ENCODE results near the gene ACTL8. TPM values are rescaled to one million over a fixed set of nuclear protein-coding genes. Genes with fewer than 3 reads are reported as not detected.

ACTL8 gene
- total RNA-seq, 1 experiment from 2014 or later: not detected

DNA sequence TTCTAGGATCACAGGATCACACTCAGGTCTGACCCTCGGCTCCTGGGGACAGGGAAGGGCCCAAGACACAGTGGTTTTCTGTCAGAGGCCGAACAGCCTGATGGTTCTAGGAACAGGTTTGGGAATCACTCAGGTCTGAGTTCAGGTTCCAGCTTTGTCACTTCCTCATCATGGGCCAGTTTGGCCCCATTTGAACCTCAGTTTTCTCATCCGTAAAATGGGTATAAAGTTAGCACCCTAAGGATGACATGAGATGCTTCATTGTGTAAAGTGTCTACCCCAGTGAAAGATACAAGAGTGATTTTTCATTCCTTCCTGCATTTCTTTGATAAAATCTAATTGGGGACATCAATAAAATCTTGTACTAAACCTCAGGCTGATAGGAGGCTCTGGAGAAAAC, 11.2 kb upstream of the ACTL8 start:
- intact Hi-C loops (cut with micrococcal nuclease; ENCODE audit: unreplicated experiment) (no loop called here), in situ Hi-C loops (cut with HindIII; ENCODE audit: low pct_unique_long_range_greater_than_20kb, low sequenced_read_pairs) (no loop called here)
- CTCF ChIA-PET: no interaction called here
- ATAC-seq (no peak), DNase-seq (ENCODE audit: low read depth, low spot score) (no peak)
- no peak overlapping the region for H3K4me3 ChIP-seq (ENCODE audit: low read depth in 2 of 2, low read length in 2 of 2)
- POLR2A ChIA-PET: no interaction called here
- TF ChIP-seq, protein P1, sequence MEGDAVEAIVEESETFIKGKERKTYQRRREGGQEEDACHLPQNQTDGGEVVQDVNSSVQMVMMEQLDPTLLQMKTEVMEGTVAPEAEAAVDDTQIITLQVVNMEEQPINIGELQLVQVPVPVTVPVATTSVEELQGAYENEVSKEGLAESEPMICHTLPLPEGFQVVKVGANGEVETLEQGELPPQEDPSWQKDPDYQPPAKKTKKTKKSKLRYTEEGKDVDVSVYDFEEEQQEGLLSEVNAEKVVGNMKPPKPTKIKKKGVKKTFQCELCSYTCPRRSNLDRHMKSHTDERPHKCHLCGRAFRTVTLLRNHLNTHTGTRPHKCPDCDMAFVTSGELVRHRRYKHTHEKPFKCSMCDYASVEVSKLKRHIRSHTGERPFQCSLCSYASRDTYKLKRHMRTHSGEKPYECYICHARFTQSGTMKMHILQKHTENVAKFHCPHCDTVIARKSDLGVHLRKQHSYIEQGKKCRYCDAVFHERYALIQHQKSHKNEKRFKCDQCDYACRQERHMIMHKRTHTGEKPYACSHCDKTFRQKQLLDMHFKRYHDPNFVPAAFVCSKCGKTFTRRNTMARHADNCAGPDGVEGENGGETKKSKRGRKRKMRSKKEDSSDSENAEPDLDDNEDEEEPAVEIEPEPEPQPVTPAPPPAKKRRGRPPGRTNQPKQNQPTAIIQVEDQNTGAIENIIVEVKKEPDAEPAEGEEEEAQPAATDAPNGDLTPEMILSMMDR (IDR thresholded peaks at IDR 0.05): no peak
- no peak for TF ChIP-seq TCF7L2 (IDR thresholded peaks at IDR 0.05; ENCODE audit: low read depth, low read length)
- no peak for TF ChIP-seq POLR2AphosphoS5 (IDR thresholded peaks at IDR 0.05; ENCODE audit: low read depth, low read length)
- no peak for TF ChIP-seq SIN3A (IDR thresholded peaks at IDR 0.05; ENCODE audit: borderline replicate concordance, insufficient read depth, low read depth, low read length)
- TF ChIP-seq, protein P2, sequence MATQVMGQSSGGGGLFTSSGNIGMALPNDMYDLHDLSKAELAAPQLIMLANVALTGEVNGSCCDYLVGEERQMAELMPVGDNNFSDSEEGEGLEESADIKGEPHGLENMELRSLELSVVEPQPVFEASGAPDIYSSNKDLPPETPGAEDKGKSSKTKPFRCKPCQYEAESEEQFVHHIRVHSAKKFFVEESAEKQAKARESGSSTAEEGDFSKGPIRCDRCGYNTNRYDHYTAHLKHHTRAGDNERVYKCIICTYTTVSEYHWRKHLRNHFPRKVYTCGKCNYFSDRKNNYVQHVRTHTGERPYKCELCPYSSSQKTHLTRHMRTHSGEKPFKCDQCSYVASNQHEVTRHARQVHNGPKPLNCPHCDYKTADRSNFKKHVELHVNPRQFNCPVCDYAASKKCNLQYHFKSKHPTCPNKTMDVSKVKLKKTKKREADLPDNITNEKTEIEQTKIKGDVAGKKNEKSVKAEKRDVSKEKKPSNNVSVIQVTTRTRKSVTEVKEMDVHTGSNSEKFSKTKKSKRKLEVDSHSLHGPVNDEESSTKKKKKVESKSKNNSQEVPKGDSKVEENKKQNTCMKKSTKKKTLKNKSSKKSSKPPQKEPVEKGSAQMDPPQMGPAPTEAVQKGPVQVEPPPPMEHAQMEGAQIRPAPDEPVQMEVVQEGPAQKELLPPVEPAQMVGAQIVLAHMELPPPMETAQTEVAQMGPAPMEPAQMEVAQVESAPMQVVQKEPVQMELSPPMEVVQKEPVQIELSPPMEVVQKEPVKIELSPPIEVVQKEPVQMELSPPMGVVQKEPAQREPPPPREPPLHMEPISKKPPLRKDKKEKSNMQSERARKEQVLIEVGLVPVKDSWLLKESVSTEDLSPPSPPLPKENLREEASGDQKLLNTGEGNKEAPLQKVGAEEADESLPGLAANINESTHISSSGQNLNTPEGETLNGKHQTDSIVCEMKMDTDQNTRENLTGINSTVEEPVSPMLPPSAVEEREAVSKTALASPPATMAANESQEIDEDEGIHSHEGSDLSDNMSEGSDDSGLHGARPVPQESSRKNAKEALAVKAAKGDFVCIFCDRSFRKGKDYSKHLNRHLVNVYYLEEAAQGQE (IDR thresholded peaks at IDR 0.05; ENCODE audit: insufficient read depth in 1 of 2, low read depth in 2 of 2, low read length in 1 of 2): no peak
- BruUV-seq (replicated peaks): no TSS peak
- H3K9me3 ChIP-seq (ENCODE audit: control insufficient read depth, insufficient read depth, low read depth, low read length): no peaks in the 10 kb centered on the region
- H3K4me1 ChIP-seq (ENCODE audit: control insufficient read depth, insufficient read depth, low read length): no peaks in the 10 kb centered on the region
- peaks cover 11% of the 10 kb centered on the region for H3K27me3 ChIP-seq (ENCODE audit: control insufficient read depth, insufficient read depth, low read length)
- H3K36me3 ChIP-seq (ENCODE audit: control insufficient read depth, insufficient read depth, low read length): no peaks in the 10 kb centered on the region
- H3K27ac ChIP-seq (ENCODE audit: low read length): no peak overlapping the region

DNA sequence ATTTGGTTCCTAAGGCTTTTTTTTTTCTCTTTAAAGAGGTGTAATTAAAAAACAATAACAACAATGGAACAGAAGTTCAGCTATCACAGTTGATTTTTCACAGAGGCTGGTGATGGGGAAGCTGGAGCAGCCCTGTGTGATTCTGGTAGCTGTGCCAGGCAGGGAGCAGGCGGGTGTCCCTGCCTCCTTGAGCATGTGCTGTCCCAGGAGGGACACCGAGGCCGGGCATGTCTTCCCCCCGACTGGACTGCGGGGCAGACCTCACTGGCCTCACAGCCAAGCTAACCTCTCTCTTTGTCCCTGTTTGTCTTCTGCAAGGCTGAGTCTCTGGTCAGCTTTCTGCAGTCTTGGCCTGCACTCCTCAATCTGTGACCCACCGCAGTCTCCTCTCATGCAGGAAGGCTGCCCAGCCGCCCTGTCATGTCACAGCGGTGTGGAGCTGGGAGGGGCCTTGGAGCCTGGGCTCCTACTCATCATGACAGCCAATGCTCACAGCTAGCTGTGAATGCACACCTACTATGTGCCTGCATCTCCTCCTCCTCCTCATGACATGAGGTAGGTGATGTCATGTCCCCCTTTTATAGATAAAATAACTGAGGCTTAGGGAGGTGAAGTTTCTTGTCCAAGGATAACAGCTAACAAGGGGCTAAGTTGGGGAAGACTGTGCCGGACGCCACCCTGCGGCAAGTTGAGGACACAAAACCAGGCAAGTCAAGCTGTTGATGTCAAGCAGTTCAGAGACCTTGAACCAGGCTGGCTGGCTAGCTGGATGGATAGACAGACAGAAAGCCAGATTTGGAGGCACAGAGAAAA, 10.3 kb upstream of the ACTL8 start:
- Histone ChIP-seq H3K4me1 (ENCODE audit: control insufficient read depth, insufficient read depth, low read length) (no peaks in the 10 kb centered on the region), H3K36me3 (ENCODE audit: control insufficient read depth, insufficient read depth, low read length) (no peaks in the 10 kb centered on the region), H3K27ac (ENCODE audit: low read length) (no peak overlapping the region), H3K4me3 (ENCODE audit: low read depth in 2 of 2, low read length in 2 of 2) (no peak overlapping the region), H3K27me3 (ENCODE audit: control insufficient read depth, insufficient read depth, low read length) (peaks cover 11% of the 10 kb centered on the region), H3K9me3 (ENCODE audit: control insufficient read depth, insufficient read depth, low read depth, low read length) (no peaks in the 10 kb centered on the region)
- ATAC-seq: no peak
- in situ Hi-C loops (cut with HindIII; ENCODE audit: low pct_unique_long_range_greater_than_20kb, low sequenced_read_pairs): no loop called here
- TF ChIP-seq, protein P1 (IDR thresholded peaks at IDR 0.05): no peak
- no peak for TF ChIP-seq SIN3A (IDR thresholded peaks at IDR 0.05; ENCODE audit: borderline replicate concordance, insufficient read depth, low read depth, low read length)
- TF ChIP-seq TCF7L2 (IDR thresholded peaks at IDR 0.05; ENCODE audit: low read depth, low read length): no peak
- no peak for TF ChIP-seq POLR2AphosphoS5 (IDR thresholded peaks at IDR 0.05; ENCODE audit: low read depth, low read length)
- TF ChIP-seq, protein P2 (IDR thresholded peaks at IDR 0.05; ENCODE audit: insufficient read depth in 1 of 2, low read depth in 2 of 2, low read length in 1 of 2): no peak
- BruUV-seq (replicated peaks): no TSS peak
- POLR2A ChIA-PET: no interaction called here
- intact Hi-C loops (cut with micrococcal nuclease; ENCODE audit: unreplicated experiment): no loop called here
- CTCF ChIA-PET: interaction anchor here (0.7 kb wide), 1 partner anchor 356 kb away, joined by 3 read pairs; no protein-coding TSS in a partner anchor
- DNase-seq (ENCODE audit: low read depth, low spot score): no peak

Data from Panc1 (cell line).